Vagina (tissue), 2 donors: Measurements from ENCODE around the gene INPP4B. TPM values are rescaled to one million over a fixed set of nuclear protein-coding genes. Genes with fewer than 3 reads are reported as not detected.

Experiments used
- DNase-seq, 2 donors: peaks; one replicate each; pipeline ENCODE4 v3.0.0-alpha.2; 2017; ENCODE audit errors: extremely low spot score in 2 of 2
- H3K27ac ChIP-seq: fragments of 200-600 bp; sonication (generic); one replicate; pipeline ENCODE4 v1.5.1; 2019
- H3K27me3 ChIP-seq: fragments of 200-600 bp; sonication (generic); one replicate; pipeline ENCODE4 v1.5.1; 2019
- H3K36me3 ChIP-seq, 2 donors: fragments of 200-600 bp; sonication (generic); one replicate each; pipeline ENCODE4 v1.5.1; 2017 to 2019
- H3K4me1 ChIP-seq: fragments of 200-600 bp; sonication (generic); one replicate; pipeline ENCODE4 v1.5.1; 2019
- H3K4me3 ChIP-seq, 2 donors: fragments of 200-600 bp; sonication (generic); 1 replicate in 1 of 2; 2 replicates in 1 of 2; pipeline ENCODE4 v1.5.1; 2016 to 2019
- H3K9me3 ChIP-seq: fragments of 200-600 bp; sonication (generic); one replicate; pipeline ENCODE4 v1.5.1; 2019
- POLR2A ChIP-seq, 2 donors: fragments of 450-650 bp; IDR thresholded peaks; one replicate each; pipeline ENCODE4 v1.6.1; 2017; ENCODE audit warnings: antibody characterized with exemption in 2 of 2, mild to moderate bottlenecking in 2 of 2, moderate library complexity in 2 of 2
- POLR2AphosphoS5 ChIP-seq, 2 donors: sonication (generic); formaldehyde crosslinking; IDR thresholded peaks; one replicate each; pipeline ENCODE4 v1.9.0; 2017; ENCODE audit warnings: antibody characterized with exemption in 2 of 2, mild to moderate bottlenecking in 2 of 2, low read depth in 1 of 2; ENCODE audit not compliant: insufficient read depth in 1 of 2
- intact Hi-C: fragments of 100-400 bp; cut with DNase I; formaldehyde crosslinking; loops from one replicate; pipeline ENCODE4 v1.15.1; 2023
- total RNA-seq: library from RNA; depleted of rRNA; stranded (reverse); fragments of >200 nt; gene quantifications from one replicate; pipeline ENCODE4 v1.2.3, GENCODE V29; 2016
- TF ChIP-seq, protein P1 (sequence below), 3 experiments: fragments of 450-650 bp in 2 of 3; fragments of 200-600 bp in 1 of 3; sonication (generic) in 1 of 3; IDR thresholded peaks; one replicate each; pipeline ENCODE4 v1.5.1; 2017 to 2019; ENCODE audit warnings: antibody characterized with exemption in 3 of 3, mild to moderate bottlenecking in 2 of 3, moderate library complexity in 2 of 3

Gene INPP4B
- total RNA-seq, 1 donor from 2014 or later: 21.1 TPM

DNA sequence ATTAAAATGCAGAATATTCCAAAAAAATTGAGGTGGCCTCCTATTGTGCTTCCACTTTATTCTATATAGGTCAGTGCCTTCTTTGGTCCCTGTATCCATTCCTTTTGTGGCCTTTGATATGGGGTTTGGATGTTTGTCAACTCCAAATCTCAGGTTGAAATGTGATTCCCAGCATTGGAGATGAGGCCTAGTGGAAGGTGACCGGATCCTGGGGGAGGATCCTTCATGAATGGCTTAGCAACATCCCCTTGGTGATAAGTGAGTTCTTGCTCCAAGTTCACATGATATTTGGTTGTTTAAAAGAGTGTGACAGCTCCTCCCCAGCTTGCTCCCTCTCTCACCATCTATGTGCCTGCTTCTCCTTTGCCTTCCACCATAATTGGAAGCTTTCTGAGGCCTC, 380.6 kb downstream of the INPP4B start:
- Histone ChIP-seq H3K4me1 (no peaks in the 10 kb centered on the region), H3K27me3 (no peaks in the 10 kb centered on the region), H3K9me3 (no peaks in the 10 kb centered on the region), H3K4me3 (no peak overlapping the region), H3K27ac (no peak overlapping the region), H3K36me3 (no peaks in the 10 kb centered on the region)
- no peak for TF ChIP-seq POLR2A (IDR thresholded peaks at IDR 0.05)
- TF ChIP-seq, protein P1, sequence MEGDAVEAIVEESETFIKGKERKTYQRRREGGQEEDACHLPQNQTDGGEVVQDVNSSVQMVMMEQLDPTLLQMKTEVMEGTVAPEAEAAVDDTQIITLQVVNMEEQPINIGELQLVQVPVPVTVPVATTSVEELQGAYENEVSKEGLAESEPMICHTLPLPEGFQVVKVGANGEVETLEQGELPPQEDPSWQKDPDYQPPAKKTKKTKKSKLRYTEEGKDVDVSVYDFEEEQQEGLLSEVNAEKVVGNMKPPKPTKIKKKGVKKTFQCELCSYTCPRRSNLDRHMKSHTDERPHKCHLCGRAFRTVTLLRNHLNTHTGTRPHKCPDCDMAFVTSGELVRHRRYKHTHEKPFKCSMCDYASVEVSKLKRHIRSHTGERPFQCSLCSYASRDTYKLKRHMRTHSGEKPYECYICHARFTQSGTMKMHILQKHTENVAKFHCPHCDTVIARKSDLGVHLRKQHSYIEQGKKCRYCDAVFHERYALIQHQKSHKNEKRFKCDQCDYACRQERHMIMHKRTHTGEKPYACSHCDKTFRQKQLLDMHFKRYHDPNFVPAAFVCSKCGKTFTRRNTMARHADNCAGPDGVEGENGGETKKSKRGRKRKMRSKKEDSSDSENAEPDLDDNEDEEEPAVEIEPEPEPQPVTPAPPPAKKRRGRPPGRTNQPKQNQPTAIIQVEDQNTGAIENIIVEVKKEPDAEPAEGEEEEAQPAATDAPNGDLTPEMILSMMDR (IDR thresholded peaks at IDR 0.05): no peak
- no peak for TF ChIP-seq POLR2AphosphoS5 (IDR thresholded peaks at IDR 0.05; ENCODE audit: insufficient read depth in 1 of 2, low read depth in 1 of 2)
- no peak for DNase-seq
- intact Hi-C loops: no loop called here

DNA sequence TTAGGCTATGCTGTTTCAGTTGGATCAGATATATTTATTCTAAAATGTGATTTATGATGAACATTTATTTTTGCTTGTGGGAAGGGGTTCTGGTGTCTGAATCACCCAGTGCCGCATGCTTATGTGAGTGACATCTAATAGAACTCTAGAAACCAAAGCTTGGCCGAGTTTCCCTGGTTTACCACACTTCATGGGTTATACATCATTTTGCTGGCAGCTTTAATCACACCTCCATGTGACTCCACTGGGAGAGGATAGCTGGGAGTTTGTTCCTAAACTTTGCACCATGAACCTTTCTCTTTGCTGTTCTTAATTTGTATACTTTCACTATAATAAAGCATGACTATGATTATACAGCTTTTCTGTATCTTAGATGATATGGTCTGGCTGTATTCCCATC, 382.9 kb downstream of the INPP4B start:
- Histone ChIP-seq H3K4me1 (no peaks in the 10 kb centered on the region), H3K9me3 (no peaks in the 10 kb centered on the region), H3K36me3 (no peaks in the 10 kb centered on the region), H3K4me3 (no peak overlapping the region), H3K27ac (no peak overlapping the region), H3K27me3 (no peaks in the 10 kb centered on the region)
- no peak for DNase-seq
- TF ChIP-seq POLR2A (IDR thresholded peaks at IDR 0.05) (no peak), POLR2AphosphoS5 (IDR thresholded peaks at IDR 0.05; ENCODE audit: insufficient read depth in 1 of 2, low read depth in 1 of 2) (no peak)
- TF ChIP-seq, protein P1 (IDR thresholded peaks at IDR 0.05): no peak
- intact Hi-C loops: no loop called here

DNA sequence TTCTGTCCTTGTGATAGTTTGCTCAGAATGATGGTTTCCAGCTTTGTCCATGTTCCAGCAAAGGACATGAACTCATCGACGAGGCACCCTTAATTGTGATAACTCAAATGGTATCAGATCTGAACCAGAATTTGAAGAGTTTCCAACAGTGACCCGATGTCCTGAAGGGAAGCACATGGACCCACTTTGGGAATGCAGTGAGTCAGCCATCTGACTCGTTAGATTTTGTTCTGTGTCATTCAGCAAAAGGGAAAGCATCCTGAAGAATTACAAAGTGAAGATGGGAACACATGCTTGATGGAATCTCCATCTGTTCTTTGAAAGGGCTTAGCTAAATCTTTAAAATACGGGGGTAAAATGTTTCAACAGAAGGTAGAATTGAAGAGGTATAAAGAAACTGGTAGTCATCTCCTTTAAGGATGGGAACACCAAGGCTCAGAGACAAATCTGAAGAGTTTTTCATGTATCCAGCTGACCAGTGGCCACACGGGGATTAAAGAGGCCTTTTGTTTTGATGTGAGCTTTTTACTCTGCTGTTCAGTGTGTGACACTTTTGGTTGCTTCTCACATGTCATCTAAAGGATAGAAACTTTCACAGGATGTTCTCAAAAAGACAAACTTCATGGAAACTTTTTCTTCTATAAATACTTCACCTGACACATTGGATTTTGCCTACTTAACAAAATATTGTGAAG, 393.8 kb downstream of the INPP4B start:
- intact Hi-C loops: no loop called here
- no peak for DNase-seq
- TF ChIP-seq POLR2AphosphoS5 (IDR thresholded peaks at IDR 0.05; ENCODE audit: insufficient read depth in 1 of 2, low read depth in 1 of 2) (no peak), POLR2A (IDR thresholded peaks at IDR 0.05) (no peak)
- TF ChIP-seq, protein P1 (IDR thresholded peaks at IDR 0.05): no peak
- H3K27ac ChIP-seq: no peak overlapping the region
- H3K4me1 ChIP-seq: no peaks in the 10 kb centered on the region
- no peaks in the 10 kb centered on the region for H3K27me3 ChIP-seq
- H3K9me3 ChIP-seq: no peaks in the 10 kb centered on the region
- H3K4me3 ChIP-seq: no peak overlapping the region
- no peaks in the 10 kb centered on the region for H3K36me3 ChIP-seq

DNA sequence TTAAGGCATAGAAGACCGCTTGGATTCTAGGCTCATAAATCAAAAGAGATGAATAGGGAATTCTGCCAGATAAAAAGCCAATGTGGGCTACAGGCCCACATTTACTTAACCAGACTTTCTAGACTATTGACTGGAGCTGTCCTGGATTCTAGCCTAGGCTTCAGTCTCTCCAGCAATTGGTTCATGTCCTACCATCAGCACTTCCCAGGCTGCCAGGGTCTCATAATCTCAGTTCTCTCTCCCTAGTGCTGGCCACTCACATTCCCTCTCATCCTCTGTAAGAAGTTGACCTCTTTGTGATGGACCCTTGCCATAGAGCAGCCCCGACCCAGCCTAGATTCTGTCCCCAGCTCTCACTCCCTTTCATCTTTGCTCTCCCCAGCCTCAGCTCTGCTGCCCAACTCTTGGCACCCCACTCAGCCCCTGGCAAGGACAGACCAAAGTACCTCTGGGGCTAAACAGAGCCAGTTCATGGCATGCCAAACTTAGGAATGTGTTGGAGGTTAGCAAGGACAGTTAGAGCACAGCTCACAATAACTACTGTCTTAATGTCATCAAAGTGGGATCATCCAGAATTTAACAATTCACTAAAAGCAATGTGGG, 396.2 kb downstream of the INPP4B start:
- H3K4me1 ChIP-seq: no peaks in the 10 kb centered on the region
- DNase-seq: no peak
- no peaks in the 10 kb centered on the region for H3K9me3 ChIP-seq
- H3K27ac ChIP-seq: no peak overlapping the region
- intact Hi-C loops: no loop called here
- no peaks in the 10 kb centered on the region for H3K36me3 ChIP-seq
- TF ChIP-seq POLR2AphosphoS5 (IDR thresholded peaks at IDR 0.05; ENCODE audit: insufficient read depth in 1 of 2, low read depth in 1 of 2): no peak
- no peak for TF ChIP-seq POLR2A (IDR thresholded peaks at IDR 0.05)
- TF ChIP-seq, protein P1 (IDR thresholded peaks at IDR 0.05): no peak
- H3K4me3 ChIP-seq: no peak overlapping the region
- no peaks in the 10 kb centered on the region for H3K27me3 ChIP-seq

DNA sequence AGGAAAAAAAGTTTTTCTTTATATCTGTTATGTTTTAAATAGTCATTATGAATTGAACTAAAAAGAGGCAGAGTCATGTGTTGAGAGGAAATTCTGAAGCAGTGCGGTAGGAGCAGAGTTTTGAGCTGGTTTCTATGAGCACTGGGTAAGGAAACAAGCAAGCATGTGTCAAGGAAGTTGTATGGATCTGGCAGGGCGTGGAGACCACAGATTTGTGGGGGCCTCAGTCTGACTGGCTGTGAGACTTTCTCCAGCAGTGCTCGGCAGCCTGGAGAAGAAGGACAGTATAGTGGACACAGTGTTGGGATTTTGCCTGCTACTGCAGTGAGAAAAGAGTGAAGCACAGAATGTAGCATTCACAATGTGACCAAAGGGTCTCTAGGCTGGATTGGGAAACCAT, 399.1 kb downstream of the INPP4B start:
- intact Hi-C loops: no loop called here
- TF ChIP-seq POLR2A (IDR thresholded peaks at IDR 0.05) (no peak), POLR2AphosphoS5 (IDR thresholded peaks at IDR 0.05; ENCODE audit: insufficient read depth in 1 of 2, low read depth in 1 of 2) (no peak)
- TF ChIP-seq, protein P1 (IDR thresholded peaks at IDR 0.05): no peak

More for the DNA sequence above, 399.1 kb downstream of the INPP4B start:
- H3K27me3 ChIP-seq: no peaks in the 10 kb centered on the region
- H3K9me3 ChIP-seq: no peaks in the 10 kb centered on the region
- H3K4me3 ChIP-seq: no peak overlapping the region
- no peaks in the 10 kb centered on the region for H3K4me1 ChIP-seq
- DNase-seq: no peak
- no peak overlapping the region for H3K27ac ChIP-seq
- H3K36me3 ChIP-seq: no peaks in the 10 kb centered on the region
